GM04504 (cell line): ENCODE data around the gene PPARG.
"Not testable (repeated sequence)": the region's sequence is repeated elsewhere in the genome, so short reads cannot be mapped to it uniquely, and the experiment has no call there.

Source experiments
- DNase-seq: peaks from one replicate; pipeline ENCODE4 v3.0.0-alpha.2; 2012; ENCODE audit warnings: low read depth

Gene PPARG

DNA sequence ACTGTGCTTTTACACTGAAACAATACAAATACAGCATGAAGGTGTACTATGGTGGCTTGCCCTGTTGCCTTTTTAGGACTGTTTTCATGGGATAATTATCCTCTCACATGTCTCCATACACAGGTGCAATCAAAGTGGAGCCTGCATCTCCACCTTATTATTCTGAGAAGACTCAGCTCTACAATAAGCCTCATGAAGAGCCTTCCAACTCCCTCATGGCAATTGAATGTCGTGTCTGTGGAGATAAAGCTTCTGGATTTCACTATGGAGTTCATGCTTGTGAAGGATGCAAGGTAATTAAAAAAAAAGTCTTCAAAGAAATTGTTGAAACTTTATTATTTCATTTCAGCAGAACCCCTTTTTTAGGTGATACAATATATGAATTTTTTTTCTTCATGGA lies 92.3 kb downstream of the PPARG start:
- DNase-seq = no peak

DNA sequence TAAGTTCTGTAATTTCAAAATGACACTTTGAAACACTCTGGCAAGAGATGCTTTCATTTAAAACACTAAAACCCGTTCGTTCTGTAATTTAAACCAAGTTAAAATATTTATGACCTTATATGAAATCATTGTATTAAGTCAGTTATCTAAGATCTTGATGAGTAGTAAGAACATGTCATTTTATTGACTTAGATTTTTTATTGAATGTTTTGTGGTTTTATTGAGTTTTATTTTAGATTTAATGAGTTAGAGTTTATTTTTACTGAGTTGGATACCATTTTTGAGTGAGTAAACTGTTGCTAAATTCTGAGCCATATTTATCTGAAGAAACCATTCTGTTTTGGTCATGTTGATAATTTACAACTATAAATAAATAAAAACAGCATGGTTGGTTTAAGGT lies 94.3 kb downstream of the PPARG start:
- no peak for DNase-seq

DNA sequence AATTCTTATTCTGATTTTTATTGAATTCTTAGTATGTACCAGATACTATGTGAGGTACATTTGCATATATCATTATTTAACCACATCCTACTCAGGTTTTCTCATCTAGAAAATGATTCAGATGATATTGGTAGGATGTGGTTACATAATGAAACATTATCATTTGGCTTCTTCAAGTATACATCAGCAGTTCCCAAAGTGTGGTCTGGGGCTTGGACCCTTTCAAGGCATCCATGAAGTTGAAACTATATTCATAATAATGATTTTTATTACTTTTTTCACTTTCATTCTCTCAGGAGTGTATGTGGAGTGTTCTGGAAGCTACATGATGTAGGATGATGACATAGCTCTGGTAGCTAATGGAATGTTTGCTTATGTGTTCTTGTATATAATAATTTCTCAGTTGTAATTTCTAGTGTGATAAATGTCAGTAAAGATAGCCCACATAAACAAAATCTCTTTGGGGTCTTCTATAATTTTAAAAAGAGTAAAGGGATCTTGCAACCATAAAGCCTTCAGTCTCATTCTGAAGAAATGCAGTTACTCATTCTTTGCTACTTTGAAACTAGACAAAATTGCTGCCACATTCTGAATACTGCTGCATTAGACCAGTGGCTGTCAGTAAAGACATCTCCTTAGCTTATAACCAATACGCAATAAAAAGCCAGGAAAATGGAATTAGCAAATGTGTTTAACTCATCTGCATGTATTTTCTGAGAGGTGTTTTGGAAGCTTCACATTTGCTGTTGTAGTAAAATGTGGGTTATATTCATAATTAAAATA lies 95.8 kb downstream of the PPARG start:
- no peak for DNase-seq

DNA sequence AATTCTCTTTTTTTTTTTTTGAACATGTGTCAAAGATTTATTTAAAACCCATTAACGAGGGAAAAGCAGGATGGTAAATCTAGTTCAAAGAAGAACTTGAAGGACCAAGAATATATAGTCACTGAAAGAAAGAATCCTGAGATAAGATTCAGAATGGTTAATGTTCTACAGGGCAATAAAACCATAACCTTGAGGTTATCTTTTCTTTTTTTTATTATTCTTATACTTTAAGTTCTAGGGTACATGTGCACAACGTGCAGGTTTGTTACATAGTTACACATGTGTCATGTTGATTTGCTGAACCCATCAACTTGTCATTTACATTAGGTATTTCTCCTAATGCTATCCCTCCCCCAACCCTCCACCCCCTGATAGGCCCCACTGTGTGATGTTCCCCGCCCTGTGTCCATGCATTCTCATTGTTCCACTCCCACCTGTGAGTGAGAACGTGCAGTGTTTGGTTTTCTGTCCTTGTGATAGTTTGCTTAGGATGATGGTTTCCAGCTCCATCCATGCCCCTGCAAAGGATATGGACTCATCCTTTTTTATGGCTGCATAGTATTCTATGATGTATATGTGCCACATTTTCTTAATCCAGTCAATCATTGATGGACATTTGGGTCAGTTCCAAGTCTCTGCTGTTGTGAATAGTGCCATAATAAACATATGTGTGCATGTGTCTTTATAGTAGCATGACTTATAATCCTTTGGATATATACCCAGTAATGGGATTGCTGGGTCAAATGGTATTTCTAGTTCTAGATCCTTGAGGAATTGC lies 97.8 kb downstream of the PPARG start:
- not testable (repeated sequence) for DNase-seq

DNA sequence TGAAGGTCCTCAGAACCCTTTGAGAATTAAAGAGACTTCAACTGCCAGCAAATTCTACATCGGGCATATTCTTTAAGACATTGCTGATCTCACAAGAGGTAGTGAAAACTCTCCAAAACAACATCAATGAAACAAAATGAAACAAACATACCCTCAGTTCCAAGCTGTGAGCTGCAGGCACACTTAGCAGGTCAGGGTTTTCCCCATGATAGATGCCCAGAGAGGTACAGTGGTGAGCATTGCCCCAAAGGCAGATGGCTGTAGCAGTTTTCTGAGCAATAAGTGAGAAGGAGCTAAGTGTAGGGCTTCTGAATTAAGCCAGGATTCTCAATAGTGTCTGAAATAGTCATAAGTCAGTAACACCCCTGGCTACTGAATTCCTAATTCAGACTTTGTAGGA lies 99.3 kb downstream of the PPARG start:
- DNase-seq = no peak

DNA sequence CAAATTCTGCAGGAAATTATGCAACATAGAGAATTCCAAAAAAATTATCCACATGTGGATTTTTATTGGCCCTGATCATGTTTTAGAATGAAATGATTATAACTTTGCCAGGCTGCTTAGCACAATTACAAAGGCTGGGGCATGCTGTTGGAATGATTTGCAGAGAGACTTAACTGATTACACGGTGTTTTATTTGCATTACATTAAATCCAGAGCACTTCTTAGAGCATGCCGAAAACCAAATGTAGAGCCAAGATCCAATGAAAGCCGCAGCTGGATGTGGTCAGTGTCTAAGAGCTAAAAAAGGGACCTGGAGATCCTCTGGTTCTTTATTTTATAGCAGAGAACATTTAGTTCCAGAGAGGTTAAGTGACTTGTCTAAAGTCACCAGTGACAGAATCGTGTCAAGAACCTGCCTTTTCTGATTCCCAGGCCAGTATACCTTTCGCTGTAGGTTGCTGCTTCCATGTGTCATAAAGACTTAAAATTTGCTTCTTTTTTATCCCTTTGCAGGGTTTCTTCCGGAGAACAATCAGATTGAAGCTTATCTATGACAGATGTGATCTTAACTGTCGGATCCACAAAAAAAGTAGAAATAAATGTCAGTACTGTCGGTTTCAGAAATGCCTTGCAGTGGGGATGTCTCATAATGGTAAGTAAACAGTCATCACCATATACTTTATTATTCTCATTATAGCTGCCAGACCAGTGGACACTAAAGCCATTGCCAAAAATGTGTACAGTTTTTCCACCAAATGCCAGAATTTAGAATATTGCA lies 103.4 kb downstream of the PPARG start:
- no peak for DNase-seq

DNA sequence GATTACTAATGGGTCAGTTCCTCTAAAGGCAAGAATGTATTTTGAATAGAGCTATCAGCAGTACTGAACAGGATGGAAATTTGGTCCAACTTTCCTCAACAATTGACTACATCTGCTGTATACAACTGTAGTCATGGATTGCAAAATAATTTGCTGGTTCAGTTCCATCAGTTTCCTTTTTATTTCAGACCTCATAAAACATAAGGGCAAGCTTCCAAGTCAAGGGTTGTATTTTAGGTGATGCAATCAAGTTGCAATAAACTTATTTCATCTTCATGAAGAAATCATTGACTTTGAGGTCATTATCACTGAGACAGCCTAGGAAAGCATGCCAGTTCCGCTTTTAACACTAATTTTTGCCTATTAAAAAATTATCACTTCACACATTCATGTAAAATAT lies 105.0 kb downstream of the PPARG start:
- DNase-seq = peak; percentile 86

DNA sequence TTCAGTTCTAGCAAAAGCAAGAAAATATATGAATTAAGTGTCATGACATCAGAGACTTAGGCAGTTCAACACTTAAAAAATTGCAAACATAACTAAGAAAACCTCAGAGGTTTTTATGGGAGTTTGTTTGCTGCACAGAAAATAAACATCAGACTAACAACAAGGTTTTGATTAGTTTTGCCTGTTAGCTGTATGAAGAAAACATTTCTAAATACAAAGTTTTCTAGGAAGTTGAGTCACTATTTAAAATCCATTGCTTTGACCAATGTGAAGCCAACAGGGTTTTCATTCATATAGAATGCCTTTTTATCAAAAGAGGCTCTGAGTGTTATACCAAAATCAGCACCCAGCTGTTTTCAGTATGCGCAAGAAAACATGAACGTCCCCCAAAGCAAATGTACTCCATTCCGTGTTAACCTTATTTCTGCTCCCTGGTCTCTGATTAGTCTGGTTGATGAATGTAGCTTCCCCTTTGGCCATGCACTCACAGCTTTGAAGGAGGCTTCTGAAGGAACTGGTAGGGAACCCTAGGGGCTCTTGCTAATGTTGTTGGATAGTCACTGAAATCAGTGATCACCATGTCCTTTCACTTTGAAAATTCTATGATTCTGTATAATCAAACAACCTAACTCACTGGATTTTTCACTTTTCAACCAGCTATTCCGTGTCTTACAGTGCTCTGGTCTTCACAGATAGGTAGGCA lies 105.8 kb downstream of the PPARG start:
- no peak for DNase-seq

DNA sequence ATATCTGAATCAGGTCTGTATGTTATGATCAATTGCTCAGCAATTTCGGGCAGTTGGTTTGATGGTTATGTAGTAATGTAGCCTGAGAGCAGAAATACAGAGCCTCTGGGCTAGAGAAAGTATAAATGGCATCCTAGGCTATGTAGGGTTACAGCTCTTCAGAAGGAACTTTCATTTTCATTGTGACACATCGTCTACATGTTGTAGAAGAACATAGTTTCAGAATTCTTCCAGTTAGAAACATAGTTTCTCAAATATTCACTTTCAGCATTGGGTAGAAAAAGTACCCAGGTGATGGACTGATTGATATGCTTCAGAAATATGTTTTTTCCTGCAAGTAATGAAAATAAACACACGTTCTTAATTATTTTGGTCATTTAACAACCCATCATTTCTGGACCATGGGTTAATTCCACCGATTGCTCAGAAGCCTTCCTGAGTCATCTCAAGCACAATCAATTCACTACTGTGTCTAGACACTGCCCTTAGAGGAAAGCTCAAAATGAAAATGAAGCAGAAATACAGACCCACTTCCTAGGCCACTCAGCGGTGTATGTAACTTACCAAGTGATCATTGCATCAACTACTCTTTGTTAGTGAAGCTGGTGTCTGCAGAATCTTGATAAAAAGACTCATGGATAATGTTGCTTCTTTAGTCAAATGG lies 106.6 kb downstream of the PPARG start:
- DNase-seq = no peak

DNA sequence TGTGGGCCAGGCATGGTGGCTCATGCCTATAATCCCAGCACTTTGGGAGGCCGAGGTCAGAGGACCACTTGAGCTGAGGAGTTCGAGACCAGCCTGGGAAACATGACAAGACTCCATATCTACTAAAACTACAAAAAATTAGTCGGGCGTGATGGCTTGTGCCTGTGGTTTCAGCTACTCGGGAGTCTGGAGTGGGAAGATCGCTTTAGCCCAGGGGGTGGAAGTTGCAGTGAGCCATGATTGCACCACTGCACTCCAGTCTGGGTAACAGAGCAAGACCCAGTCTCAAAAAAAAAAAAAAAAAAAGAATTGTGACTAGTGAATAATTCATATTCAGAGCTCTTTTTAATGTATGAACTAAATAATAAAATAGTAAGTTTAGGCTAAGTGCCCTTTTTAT lies 107.6 kb downstream of the PPARG start:
- DNase-seq = no peak

DNA sequence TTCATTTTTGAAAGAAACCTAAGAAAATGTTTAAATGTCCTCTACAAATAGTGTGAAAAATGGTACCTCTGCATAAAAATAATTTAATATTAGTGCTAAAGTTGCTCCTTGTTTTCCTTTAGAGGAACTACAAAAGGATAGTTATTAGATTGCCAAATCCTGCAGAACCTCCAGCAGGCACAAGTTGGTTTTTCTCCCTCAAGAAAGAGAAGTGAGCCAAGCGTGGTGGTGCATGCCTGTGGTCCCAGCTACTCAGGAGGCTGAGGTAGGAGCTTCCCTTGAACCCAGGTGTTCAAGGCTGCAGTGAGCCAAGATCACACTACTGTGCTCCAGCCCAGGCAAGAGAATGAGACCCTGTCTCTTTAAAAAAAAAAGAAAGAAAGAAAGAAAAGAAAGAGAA lies 110.4 kb downstream of the PPARG start:
- no peak for DNase-seq

DNA sequence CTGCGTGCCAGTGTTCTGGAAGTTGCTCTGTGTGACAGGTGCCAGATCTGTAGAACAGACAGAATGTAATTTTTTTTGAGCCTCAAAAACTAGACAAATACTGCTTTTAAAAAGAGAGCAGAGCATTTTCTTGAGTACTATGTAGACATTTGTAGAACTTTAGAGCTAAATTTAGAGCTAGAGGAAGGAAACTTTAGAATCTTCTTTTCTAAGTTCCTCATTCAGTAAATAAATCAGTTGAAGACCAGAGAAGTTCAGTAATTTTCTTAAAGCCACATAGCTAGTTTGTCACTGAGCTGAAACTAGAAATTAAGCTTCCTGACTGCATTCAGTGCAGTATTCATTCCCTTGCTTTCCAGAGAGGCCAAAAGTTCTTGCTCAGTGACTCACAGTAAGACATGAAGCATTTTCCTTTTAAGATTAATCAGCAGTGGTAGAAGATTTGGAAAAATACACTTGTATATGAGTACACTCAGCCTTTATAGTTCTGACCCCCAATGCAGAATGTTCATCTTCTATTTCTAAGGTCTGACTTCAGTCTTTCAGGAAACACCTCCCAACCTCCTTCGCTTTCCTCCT lies 111.8 kb downstream of the PPARG start:
- no peak for DNase-seq

DNA sequence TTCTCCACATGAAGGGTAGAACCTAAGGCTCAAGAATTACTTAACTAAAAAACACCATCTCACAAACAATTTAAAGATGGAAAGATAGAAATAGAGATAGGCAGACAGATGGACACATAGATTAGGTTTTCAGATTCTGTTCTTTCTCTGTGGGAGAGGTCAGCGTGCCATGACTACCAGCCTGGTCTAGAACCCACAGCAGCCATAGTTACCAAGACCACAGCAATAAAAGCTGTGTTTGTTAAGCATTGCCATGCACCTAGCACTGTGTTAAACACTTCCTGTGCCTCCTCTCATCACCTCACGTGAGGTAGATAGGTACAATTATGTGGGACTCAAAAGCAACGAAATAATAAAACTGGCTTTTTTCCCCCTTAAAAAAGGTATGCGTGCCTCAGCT lies 112.3 kb downstream of the PPARG start:
- DNase-seq = no peak

DNA sequence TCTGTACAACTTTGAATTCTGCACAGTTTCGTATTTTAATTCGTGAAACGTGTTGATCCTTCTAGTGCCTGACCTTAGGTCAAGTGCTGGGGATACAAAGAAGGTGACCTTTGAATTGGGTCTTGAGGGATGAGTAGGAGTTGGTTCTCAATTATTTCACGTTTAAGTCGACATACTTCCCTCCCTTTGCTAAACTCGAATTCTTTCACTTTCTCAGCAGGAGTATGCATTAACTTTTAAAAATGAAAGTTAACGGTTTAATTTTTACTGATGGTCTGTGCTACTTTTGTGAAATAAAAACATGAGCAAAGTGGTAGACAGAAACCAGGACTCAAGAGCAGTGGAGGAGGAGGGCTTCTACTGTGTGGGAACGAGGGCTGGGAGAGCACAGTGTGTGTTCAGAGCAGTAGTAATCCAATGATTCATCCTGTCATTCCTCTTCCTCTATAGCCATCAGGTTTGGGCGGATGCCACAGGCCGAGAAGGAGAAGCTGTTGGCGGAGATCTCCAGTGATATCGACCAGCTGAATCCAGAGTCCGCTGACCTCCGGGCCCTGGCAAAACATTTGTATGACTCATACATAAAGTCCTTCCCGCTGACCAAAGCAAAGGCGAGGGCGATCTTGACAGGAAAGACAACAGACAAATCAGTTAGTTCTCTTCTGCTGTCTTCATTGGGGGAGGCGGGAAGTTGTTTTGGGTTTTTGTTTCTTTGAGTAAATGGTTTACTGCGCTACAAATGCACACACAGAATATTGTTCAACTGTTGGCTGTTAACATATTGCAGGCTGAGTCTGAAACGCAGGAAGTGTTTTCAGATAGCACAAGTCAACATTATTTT lies 116.8 kb downstream of the PPARG start:
- DNase-seq = no peak

DNA sequence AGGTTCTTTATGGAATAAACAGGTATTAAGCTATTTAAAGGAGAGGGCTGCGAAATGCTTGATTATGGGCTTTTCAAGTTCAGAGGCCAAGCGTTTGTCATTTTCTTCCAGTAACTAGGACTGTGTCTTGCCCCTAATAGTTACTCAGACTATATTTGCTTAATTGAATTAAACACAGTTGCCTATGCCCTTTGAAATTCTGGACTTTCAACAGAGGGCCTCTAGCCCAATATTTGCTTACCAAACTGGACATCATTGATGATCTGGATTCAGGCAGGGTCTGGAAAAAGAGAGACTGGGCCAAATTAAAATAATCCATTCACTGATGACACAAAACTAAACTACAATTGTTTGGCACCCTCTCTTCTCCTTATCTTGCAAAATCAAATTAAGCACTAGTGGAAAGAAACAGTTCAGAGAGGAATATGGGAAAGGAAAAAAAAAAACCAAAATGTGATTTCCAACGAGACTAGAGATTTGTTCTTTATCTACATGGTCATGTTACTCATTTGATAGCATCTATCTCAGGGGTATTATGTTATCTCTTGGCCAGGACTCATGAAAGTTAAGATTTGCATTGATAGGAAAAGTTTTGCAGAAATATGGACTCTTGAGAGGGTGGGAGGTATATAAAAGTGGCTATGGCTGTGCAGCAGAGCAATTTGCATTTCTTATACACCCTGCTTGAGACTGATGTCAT lies 120.3 kb downstream of the PPARG start:
- DNase-seq = no peak

DNA sequence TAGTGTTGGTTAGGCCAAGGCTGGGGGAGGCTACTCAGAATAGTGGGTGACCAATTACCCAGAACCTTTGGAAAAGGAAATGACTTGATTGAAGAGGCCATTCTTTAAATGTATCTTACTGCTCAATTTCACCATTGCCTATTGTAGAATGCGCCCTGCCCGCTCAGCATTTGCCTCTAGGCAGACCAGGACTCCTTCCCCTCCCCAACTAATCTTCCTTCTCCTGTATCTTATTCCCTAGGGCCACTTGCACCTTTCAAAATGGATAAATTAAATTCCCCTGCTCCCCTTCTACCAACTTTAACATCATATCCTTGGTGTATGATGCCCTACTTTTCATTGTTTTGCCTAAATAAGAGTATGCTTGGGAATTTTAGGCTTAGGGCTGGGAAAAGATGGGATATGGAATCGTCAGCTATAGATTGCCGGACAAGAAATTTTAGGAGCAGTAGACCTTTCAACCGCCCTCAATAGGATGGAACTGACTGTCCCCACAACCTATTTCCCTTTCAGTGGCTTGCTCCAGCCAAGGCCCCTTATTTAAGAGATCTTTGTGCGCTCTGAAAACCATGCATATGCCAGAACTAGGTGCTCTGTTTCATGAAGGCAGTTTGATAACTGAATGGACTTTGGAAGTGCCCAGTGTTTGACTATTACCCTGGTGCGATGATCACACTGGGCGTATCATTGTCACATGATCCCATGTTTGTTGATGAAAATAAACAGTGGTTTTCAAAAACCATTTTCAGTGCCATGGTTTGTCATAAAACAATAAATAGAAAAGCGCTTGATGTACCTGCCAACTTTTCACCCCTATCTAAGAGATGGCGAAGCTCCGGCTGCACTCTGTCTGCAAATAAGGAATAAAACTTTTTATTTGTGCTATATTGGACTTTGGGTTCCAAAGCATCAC lies 121.1 kb downstream of the PPARG start:
- no peak for DNase-seq

DNA sequence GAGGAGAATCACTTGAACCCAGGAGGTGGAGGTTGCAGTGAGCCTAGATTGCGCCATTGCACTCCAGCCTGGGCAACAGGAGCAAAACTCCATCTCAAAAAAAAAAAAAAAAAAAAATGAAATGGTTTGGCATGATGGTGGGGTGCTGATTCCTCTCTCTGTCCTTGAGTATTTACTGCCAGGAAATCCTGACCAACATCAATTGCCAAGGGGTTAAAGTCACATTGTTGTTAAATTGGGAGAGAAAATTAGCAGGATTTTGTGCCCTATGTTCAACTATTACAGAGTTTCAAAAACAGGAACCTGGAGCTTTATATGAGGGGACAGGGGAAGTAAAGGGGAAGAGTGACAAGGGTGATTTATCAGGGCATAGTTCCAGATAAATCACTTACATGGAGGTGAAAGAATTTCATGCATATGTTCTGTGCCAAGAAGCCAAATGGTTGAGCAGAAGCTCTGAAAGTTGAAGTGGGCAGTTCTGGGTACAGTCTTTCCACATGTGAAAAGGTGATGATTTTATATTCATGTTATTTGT lies 124.9 kb downstream of the PPARG start:
- DNase-seq = no peak

DNA sequence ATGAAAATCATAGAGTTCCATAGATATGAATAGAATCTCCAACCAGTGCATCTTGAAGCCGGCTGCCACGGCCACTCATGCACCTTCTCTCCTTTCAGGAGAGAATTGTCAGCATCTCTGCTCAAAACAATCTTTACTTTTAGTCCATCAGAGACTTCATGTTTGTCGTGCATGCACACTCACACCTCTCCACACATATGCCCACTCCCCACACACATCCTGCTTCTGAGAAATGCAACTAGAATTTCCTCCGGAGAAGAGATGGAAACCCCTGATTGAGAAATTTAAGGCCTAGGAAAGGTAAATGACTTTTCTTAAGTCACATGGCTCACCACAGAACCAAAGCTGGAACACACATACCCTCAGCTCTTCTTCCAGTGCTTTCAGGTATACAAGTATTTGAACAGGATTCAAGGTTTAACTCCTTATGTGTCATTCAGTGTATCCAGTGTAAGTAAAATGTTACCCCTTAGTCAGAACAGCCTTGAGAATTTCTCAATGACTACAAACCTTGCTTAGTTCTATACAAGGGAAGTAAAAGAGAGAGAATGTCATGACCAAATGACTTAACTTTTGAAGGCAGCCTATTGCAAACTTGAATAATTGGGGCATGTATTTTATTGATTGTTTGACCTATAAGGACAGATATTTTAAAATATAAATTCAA lies 126.3 kb downstream of the PPARG start:
- DNase-seq = no peak
